GM13977 (cell line): ENCODE measurements around the gene MICA.
"Not testable (repeated sequence)": the region's sequence is repeated elsewhere in the genome, so short reads cannot be mapped to it uniquely, and the experiment has no call there.

Experiments used
- DNase-seq: peaks from one replicate; pipeline ENCODE4 v3.0.0; 2012; ENCODE audit warnings: low spot score
- CTCF ChIP-seq: IDR thresholded peaks from 2 replicates; pipeline ENCODE4 v1.5.1; 2012; ENCODE audit warnings: mild to moderate bottlenecking, control low read depth; ENCODE audit not compliant: insufficient read depth; ENCODE audit errors: extremely low read depth, missing control alignments
- in situ Hi-C: fragments of 300-500 bp; cut with MboI; formaldehyde crosslinking; loops from one replicate; pipeline ENCODE4 v1.12.0; 2022; ENCODE audit warnings: low sequenced_read_pairs, low pct_unique_long_range_greater_than_20kb, mixed read lengths, inconsistent platforms; ENCODE audit not compliant: unreplicated experiment

The MICA gene

GRCh38 chr6:31438677-31439076 lies 35.3 kb downstream of the MICA start:
- DNase-seq = no peak
- no peak for TF ChIP-seq CTCF
- in situ Hi-C loops = no loop called here

- TF ChIP-seq CTCF = peak; percentile 92
- in situ Hi-C loops = loop anchor here (5.0 kb wide), 1 partner anchor 44 kb away; no protein-coding TSS in a partner anchor
- peak; percentile 75 for DNase-seq
These were observed 38.2 kb downstream of the MICA start for GRCh38 chr6:31441365-31442267.

DNA sequence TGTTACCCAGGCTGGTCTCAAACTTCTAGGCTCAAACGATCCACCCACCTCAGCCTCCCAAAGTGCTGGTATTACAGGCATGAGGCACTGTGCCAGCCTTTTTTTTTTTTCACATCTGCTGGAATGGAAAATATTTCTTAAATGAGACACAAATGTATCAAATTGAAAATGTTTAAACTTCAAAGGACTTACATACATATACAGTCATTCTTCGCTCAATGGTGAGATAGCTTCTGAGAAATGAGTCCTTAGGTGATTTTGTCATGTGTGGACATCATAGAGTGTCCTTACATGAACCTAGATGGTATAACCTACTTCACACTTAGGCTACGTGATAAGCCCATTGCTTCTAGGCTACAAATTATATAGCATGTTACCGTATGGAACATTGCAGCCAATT lies 43.1 kb downstream of the MICA start:
- in situ Hi-C loops = no loop called here
- TF ChIP-seq CTCF = no peak
- no peak for DNase-seq

DNA sequence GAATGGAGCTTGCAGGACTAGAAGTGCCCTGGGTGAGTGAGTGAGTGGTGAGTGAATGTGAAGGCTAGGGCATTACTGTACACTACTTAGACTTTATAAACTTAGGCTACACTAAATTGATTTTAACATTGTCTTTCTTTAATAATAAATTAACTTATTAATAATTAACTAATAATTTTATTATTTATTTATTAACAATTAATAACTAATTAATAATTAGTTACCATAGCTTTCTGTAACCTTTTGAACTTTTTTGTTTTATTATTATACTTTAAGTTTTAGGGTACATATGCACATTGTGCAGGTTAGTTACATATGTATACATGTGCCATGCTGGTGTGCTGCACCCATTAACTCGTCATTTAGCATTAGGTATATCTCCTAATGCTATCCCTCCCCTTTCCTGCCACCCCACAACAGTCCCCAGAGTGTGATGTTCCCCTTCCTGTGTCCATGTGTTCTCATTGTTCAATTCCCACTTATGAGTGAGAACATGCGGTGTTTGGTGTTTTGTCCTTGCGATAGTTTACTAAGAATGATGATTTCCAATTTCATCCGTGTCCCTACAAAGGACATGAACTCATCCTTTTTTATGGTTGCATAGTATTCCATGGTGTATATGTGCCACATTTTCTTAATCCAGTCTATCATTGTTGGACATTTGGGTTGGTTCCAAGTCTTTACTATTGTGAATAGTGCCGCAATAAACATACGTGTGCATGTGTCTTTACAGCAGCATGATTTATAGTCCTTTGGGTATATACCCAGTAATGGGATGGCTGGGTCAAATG lies 43.8 kb downstream of the MICA start:
- DNase-seq, in situ Hi-C loops: not testable (repeated sequence)

DNA sequence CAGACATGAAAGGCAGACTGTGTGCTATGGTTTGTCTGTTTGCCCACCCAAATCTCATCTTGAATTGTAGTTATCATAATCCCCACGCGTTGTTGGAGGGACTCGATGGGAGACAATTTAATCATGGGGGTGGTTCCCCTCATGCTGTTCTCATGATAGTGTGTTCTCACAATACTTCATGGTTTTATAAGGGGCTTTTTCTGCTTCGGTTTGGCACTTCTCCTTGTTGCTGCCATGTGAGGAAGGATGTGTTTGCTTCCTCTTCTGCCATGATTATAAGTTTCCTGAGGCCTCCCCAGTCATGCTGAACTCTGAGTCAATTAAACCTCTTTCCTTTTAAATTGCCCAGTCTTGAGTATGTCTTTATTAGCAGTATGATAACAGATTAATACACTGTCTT lies 47.4 kb downstream of the MICA start:
- DNase-seq = no peak
- TF ChIP-seq CTCF = no peak
- in situ Hi-C loops = no loop called here

- in situ Hi-C loops = no loop called here
- TF ChIP-seq CTCF = no peak
- DNase-seq = no peak
These were observed 49.5 kb downstream of the MICA start for GRCh38 chr6:31452859-31453258.

DNA sequence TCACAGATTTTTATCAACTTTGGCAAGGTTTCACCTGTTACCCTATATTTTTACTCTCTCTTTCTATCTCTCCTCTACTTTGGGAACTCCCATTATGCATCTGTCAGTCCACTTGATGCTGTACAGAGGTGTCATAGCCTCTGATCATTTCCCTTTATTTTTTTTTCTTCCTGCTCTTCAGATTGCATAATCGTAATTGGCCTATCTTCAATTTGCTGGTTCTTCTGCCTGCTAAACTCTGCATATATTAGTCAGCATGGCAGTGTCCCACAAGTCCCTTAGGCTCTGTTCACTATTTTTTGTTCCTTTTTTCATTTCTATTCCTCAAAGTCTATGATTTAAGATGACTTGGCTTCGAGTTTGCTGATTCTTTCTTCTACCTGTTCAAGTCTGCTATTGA lies 49.9 kb downstream of the MICA start:
- DNase-seq = no peak
- in situ Hi-C loops = no loop called here
- TF ChIP-seq CTCF = no peak

GRCh38 chr6:31459864-31460263 lies 56.5 kb downstream of the MICA start:
- in situ Hi-C loops, DNase-seq: not testable (repeated sequence)
